ENCODE results near the gene VAV2.

Gene VAV2

GRCh38 chr9:133889584-133890301, 102.4 kb downstream of the VAV2 start:
- no peak for DNase-seq (ENCODE audit: low read depth)

- DNase-seq (ENCODE audit: low read depth): no peak
Observed at GRCh38 chr9:133888809-133889491, 103.2 kb downstream of the VAV2 start.

- no peak for DNase-seq (ENCODE audit: low read depth)
Observed at GRCh38 chr9:133888048-133888808, 103.9 kb downstream of the VAV2 start.

- DNase-seq (ENCODE audit: low read depth): no peak
Observed at GRCh38 chr9:133887540-133888047, 104.5 kb downstream of the VAV2 start.

GRCh38 chr9:133886563-133887501, 105.3 kb downstream of the VAV2 start:
- DNase-seq (ENCODE audit: low read depth): no peak

GRCh38 chr9:133884907-133885744, 107.0 kb downstream of the VAV2 start:
- DNase-seq (ENCODE audit: low read depth): no peak

GRCh38 chr9:133882849-133883755, 109.0 kb downstream of the VAV2 start:
- DNase-seq (ENCODE audit: low read depth): no peak

GRCh38 chr9:133881671-133882381, 110.3 kb downstream of the VAV2 start:
- no peak for DNase-seq (ENCODE audit: low read depth)

GRCh38 chr9:133880851-133881661, 111.1 kb downstream of the VAV2 start:
- no peak for DNase-seq (ENCODE audit: low read depth)

GRCh38 chr9:133880136-133880535, 112.0 kb downstream of the VAV2 start:
- no peak for DNase-seq (ENCODE audit: low read depth)

GRCh38 chr9:133879615-133880014, 112.5 kb downstream of the VAV2 start:
- no peak for DNase-seq (ENCODE audit: low read depth)

GRCh38 chr9:133878402-133878801, 113.7 kb downstream of the VAV2 start:
- DNase-seq (ENCODE audit: low read depth): no peak

GRCh38 chr9:133877967-133878366, 114.2 kb downstream of the VAV2 start:
- no peak for DNase-seq (ENCODE audit: low read depth)

- DNase-seq (ENCODE audit: low read depth): no peak
Observed at GRCh38 chr9:133877327-133877726, 114.8 kb downstream of the VAV2 start.

- no peak for DNase-seq (ENCODE audit: low read depth)
Observed at GRCh38 chr9:133876836-133877235, 115.3 kb downstream of the VAV2 start.

- DNase-seq (ENCODE audit: low read depth): no peak
Observed at GRCh38 chr9:133876144-133876543, 116.0 kb downstream of the VAV2 start.

GRCh38 chr9:133875131-133875530, 117.0 kb downstream of the VAV2 start:
- no peak for DNase-seq (ENCODE audit: low read depth)

- no peak for DNase-seq (ENCODE audit: low read depth)
Observed at GRCh38 chr9:133874659-133875058, 117.5 kb downstream of the VAV2 start.
